CD4-positive, alpha-beta T cell treated with Interleukin-15 for 1 hour (primary cell): ENCODE data around the gene THPO.
A peak's percentile ranks its signal among the peaks of the same experiment; 100 is the strongest.

Experiments used
- DNase-seq: peaks from one replicate; pipeline ENCODE4 v3.0.0-alpha.2; 2020

The THPO gene

GRCh38 chr3:184327171-184327570 lies 50.8 kb downstream of the THPO start:
- DNase-seq: no peak

DNA sequence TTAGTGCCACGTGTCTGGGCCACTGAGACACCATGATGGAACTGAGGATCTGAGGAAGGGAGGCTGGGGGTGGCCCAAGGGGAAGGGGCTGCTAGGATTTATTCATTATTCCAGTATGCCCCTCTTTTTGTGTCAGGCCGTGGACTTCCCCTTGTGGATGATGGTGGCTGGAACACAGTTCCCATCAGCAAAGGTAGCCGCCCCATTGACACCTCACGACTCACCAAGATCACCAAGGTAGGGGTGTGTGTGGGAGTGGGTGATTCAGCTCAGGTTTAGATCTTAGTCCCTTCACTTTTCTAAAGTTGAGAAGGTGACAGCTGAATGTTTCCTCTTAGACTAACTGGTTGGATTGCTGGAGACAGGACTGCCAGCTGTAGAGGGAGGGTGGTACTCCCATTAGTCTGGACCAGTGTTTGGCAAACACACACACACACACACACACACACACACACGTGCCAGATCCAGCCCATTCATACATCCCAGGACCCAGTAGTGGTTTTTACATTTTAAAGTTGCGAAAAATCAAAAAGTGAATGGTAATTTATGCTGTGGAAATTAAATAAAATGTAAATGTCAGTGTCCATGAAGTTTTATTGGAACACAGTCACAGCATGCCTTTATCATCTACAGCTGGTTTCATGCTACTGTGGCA lies 52.2 kb downstream of the THPO start:
- no peak for DNase-seq

- no peak for DNase-seq
Measured at GRCh38 chr3:184325269-184325668, 52.7 kb downstream of the THPO start.

DNA sequence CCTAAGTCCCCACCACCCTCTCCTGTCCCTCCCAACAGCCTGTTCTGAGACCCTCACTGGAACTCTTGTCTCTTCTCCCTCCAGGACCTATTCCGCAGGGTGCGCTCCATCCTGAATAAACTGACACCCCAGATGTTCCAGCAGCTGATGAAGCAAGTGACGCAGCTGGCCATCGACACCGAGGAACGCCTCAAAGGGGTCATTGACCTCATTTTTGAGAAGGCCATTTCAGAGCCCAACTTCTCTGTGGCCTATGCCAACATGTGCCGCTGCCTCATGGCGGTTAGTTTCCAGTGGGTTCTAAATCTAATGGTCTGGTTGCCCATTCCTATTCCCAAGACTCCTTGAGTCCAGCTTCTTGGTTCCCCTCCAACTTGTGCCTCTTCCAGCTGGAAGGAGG lies 54.3 kb downstream of the THPO start:
- no peak for DNase-seq

DNA sequence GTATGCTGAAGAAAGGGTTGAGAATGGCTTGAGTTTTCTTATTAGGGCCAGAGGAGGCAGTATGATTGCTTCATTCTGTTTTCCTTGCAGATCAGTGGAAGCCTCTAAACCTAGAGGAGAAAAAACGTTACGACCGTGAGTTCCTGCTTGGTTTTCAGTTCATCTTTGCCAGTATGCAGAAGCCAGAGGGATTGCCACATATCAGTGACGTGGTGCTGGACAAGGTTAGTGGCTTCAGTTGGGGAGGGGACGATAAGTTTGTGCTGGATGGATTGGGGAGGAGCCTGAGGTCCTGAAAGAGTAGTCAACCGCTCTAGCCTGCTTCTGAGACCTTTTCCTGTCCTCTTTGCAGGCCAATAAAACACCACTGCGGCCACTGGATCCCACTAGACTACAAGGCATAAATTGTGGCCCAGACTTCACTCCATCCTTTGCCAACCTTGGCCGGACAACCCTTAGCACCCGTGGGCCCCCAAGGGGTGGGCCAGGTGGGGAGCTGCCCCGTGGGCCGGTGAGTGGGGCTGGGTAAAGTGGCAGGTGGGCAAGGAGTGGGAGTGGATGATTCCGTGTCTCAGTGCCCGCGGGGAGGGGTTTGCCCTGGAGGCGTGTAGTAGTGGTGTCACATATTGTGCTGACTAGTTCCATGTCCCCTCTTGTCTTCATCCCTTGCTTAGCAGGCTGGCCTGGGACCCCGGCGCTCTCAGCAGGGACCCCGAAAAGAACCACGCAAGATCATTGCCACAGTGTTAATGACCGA lies 55.1 kb downstream of the THPO start:
- DNase-seq: peak; percentile 64
